K562 (cell line): ENCODE results near the gene RNU6-7. TPM values are rescaled to one million over a fixed set of nuclear protein-coding genes. Genes with fewer than 3 reads are reported as not detected.

Experiments used
- ATAC-seq: fragments of 200-7000 bp; cut with Tn5 transposase; 3 replicates; pipeline ENCODE4 v1.9.1; 2020; ENCODE audit warnings: moderate library complexity
- BruUV-seq: library from RNA; stranded (reverse); fragments of 400-500 nt; replicated peaks from 2 replicates; lab custom pipeline; 2021; lab: Mats Ljungman, UMichigan
- CTCF ChIA-PET: fragments of 300-600 bp; formaldehyde crosslinking; extraction: SDS; loops from one replicate; lab custom pipeline; 2021; ENCODE audit warnings: low intra/inter-chr PET ratio; lab: Yijun Ruan, JAX
- POLR2A ChIA-PET: fragments of 300-600, 350-650 bp; sonication (Branson Sonifier 250); formaldehyde crosslinking; extraction: SDS; loops from one replicate; lab custom pipeline; 2021; ENCODE audit warnings: antibody characterized with exemption, inconsistent platforms; lab: Yijun Ruan, JAX
- DNase-seq, 4 experiments: peaks; one replicate each; pipeline versions ENCODE4 v3.0.0 to v3.0.0-alpha.2; 2011 to 2018; ENCODE audit warnings: low spot score in 3 of 4, mixed read lengths in 3 of 4; ENCODE audit errors: extremely low read depth in 1 of 4
- FAIRE-seq: peaks from 2 replicates; lab custom pipeline; 2011; peaks lifted over from hg19 to GRCh38; lab: Jason Lieb, UNC
- H2AFZ ChIP-seq: 2 replicates; pipeline ENCODE4 v1.6.0; 2011; ENCODE audit warnings: low read depth, low read length, control low read depth, inconsistent platforms
- H3K27ac ChIP-seq: fragments of 200-600 bp; 3 replicates; pipeline ENCODE4 v1.8.0; 2011; ENCODE audit warnings: low read depth, mild to moderate bottlenecking, control low read depth, inconsistent platforms, low read length, moderate library complexity, mixed read lengths; ENCODE audit errors: extremely low read depth
- H3K27me3 ChIP-seq, 2 experiments: fragments of 300-600 bp in 1 of 2; 2 replicates in 1 of 2; 3 replicates in 1 of 2; pipeline versions ENCODE4 v1.6.0 to v1.8.0; 2011; ENCODE audit warnings: inconsistent platforms in 2 of 2, low read length in 2 of 2, mild to moderate bottlenecking in 1 of 2, mixed read lengths in 1 of 2, moderate library complexity in 1 of 2; ENCODE audit not compliant: control insufficient read depth in 2 of 2, insufficient read depth in 2 of 2
- H3K36me3 ChIP-seq: fragments of 300-600 bp; 3 replicates; pipeline ENCODE4 v1.8.0; 2011; ENCODE audit warnings: mild to moderate bottlenecking, low read length, inconsistent platforms; ENCODE audit not compliant: control insufficient read depth, insufficient read depth
- H3K4me1 ChIP-seq, 2 experiments: fragments of 200-600 bp in 1 of 2; replicated peaks in 1 of 2; 2 replicates in 1 of 2; 3 replicates in 1 of 2; pipeline versions ENCODE4 v1.5.1 to v1.8.0; 2011; ENCODE audit warnings: inconsistent platforms in 2 of 2, low read length in 2 of 2, mild to moderate bottlenecking in 1 of 2, mixed read lengths in 1 of 2, moderate library complexity in 1 of 2; ENCODE audit not compliant: control insufficient read depth in 2 of 2, insufficient read depth in 2 of 2
- H3K4me2 ChIP-seq: 2 replicates; pipeline ENCODE4 v1.6.1; 2011; ENCODE audit warnings: low read length, control low read depth, inconsistent platforms, mixed read lengths; ENCODE audit not compliant: insufficient read depth
- H3K4me3 ChIP-seq: fragments of 200-600 bp; sonication (generic), shearing (Covaris generic); 2 replicates; pipeline ENCODE4 v1.5.1; 2016; ENCODE audit warnings: control low read depth, inconsistent platforms
- H3K79me2 ChIP-seq: fragments of 200-600 bp; 3 replicates; pipeline ENCODE4 v1.8.0; 2011; ENCODE audit warnings: low read length, inconsistent platforms; ENCODE audit not compliant: control insufficient read depth, insufficient read depth
- H3K9ac ChIP-seq, 2 experiments: 2 replicates each; pipeline versions ENCODE4 v1.6.0 to v1.6.1; 2011; ENCODE audit warnings: low read depth in 2 of 2, low read length in 2 of 2, control low read depth in 1 of 2, inconsistent platforms in 1 of 2, mild to moderate bottlenecking in 1 of 2, mixed read lengths in 1 of 2; ENCODE audit not compliant: insufficient read depth in 1 of 2
- H3K9me1 ChIP-seq: one replicate; pipeline ENCODE4 v1.6.0; 2011; ENCODE audit warnings: inconsistent platforms, mild to moderate bottlenecking, low read length, moderate library complexity; ENCODE audit not compliant: control insufficient read depth, insufficient read depth
- H3K9me3 ChIP-seq: replicated peaks from 2 replicates; pipeline ENCODE4 v1.5.1; 2011; ENCODE audit warnings: low read depth, low read length, inconsistent platforms; ENCODE audit not compliant: control insufficient read depth, insufficient read depth
- H4K20me1 ChIP-seq: replicated peaks from 2 replicates; pipeline ENCODE4 v1.6.1; 2011; ENCODE audit warnings: low read length, inconsistent platforms, mixed read lengths; ENCODE audit not compliant: control insufficient read depth, insufficient read depth
- BHLHE40 ChIP-seq: IDR thresholded peaks from 2 replicates; pipeline ENCODE4 v1.6.1; 2011; ENCODE audit warnings: low read length, improper control_type of control experiment
- C11orf30 ChIP-seq: fragments of 450-650 bp; IDR thresholded peaks from 2 replicates; pipeline ENCODE4 v1.6.1; 2016; ENCODE audit warnings: low read depth, mild to moderate bottlenecking
- CBFA2T3 ChIP-seq: fragments of 450-650 bp; IDR thresholded peaks from 2 replicates; pipeline ENCODE4 v1.6.1; 2017
- EGR1 ChIP-seq: fragments of 450-650 bp; conservative IDR thresholded peaks from 2 replicates; pipeline ENCODE4 v1.6.1; 2017; ENCODE audit warnings: mild to moderate bottlenecking
- ELF2 ChIP-seq: fragments of 250-450 bp; sonication (Bioruptor Pico); IDR thresholded peaks from 2 replicates; pipeline ENCODE4 v1.5.0; 2021; ENCODE audit warnings: mild to moderate bottlenecking
- EZH2 ChIP-seq: IDR thresholded peaks from 2 replicates; pipeline ENCODE4 v1.6.1; 2012; ENCODE audit warnings: low read depth, mild to moderate bottlenecking, inconsistent platforms, low read length, borderline replicate concordance
- FOXK2 ChIP-seq, 2 experiments: fragments of 450-650 bp; IDR thresholded peaks in 1 of 2; conservative IDR thresholded peaks in 1 of 2; 2 replicates each; pipeline ENCODE4 v1.6.1; 2016; ENCODE audit warnings: low read depth in 2 of 2, mild to moderate bottlenecking in 1 of 2
- GTF2E2 ChIP-seq: fragments of 200-800 bp; sonication (Bioruptor generic); IDR thresholded peaks from 2 replicates; pipeline ENCODE4 v1.6.1; 2016; ENCODE audit warnings: missing genetic modification characterization, missing compliant biosample characterization
- KAT2B ChIP-seq: IDR thresholded peaks from one replicate; pipeline ENCODE4 v1.6.1; 2012; ENCODE audit warnings: low read depth, mild to moderate bottlenecking, control low read depth, inconsistent platforms, low read length, moderate library complexity
- MTA1 ChIP-seq: fragments of 450-650 bp; IDR thresholded peaks from 2 replicates; pipeline ENCODE4 v1.6.1; 2017; ENCODE audit warnings: borderline replicate concordance
- MTA3 ChIP-seq: fragments of 450-650 bp; formaldehyde crosslinking; IDR thresholded peaks from 2 replicates; pipeline ENCODE4 v1.6.1; 2017; ENCODE audit warnings: mild to moderate bottlenecking, borderline replicate concordance
- MYC ChIP-seq, 2 experiments: fragments of 250-450 bp in 1 of 2; sonication (Bioruptor Pico) in 1 of 2; IDR thresholded peaks; 2 replicates each; pipeline versions ENCODE4 v1.5.1 to v1.6.1; 2012 to 2021; ENCODE audit warnings: low read depth in 2 of 2, borderline replicate concordance in 1 of 2, improper control_type of control experiment in 1 of 2, low read length in 1 of 2, mild to moderate bottlenecking in 1 of 2, moderate library complexity in 1 of 2
- NR3C1 ChIP-seq: sonication (generic); formaldehyde crosslinking; IDR thresholded peaks from 2 replicates; pipeline ENCODE4 v1.8.1; 2022; ENCODE audit warnings: missing genetic modification reagents
- POU5F1 ChIP-seq: fragments of 150-350 bp; IDR thresholded peaks from 2 replicates; pipeline ENCODE4 v1.6.1; 2014; ENCODE audit warnings: borderline replicate concordance, low read length, low read depth, mild to moderate bottlenecking; ENCODE audit not compliant: partially characterized antibody
- RBM15 ChIP-seq: fragments of 200-400 bp; formaldehyde crosslinking; IDR thresholded peaks from 2 replicates; pipeline ENCODE4 v1.6.1; 2018; ENCODE audit warnings: mild to moderate bottlenecking, low read length, moderate library complexity; ENCODE audit not compliant: insufficient read depth
- SREBF1 ChIP-seq: fragments of 150-350 bp; IDR thresholded peaks from 2 replicates; pipeline ENCODE4 v1.6.1; 2014; ENCODE audit warnings: antibody characterized with exemption, low read depth, low read length, borderline replicate concordance
- SRSF7 ChIP-seq: fragments of 200-400 bp; formaldehyde crosslinking; optimal IDR thresholded peaks from 2 replicates; pipeline ENCODE3; 2017; ENCODE audit warnings: mild to moderate bottlenecking, low read depth, low read length
- TEAD4 ChIP-seq, 2 experiments: sonication (generic) in 1 of 2; formaldehyde crosslinking in 1 of 2; IDR thresholded peaks; 2 replicates each; pipeline versions ENCODE4 v1.6.1 to v1.8.0; 2012 to 2022; ENCODE audit warnings: borderline replicate concordance in 1 of 2, inconsistent platforms in 1 of 2, low read length in 1 of 2, mild to moderate bottlenecking in 1 of 2, missing genetic modification reagents in 1 of 2
- ZBED1 ChIP-seq: IDR thresholded peaks from 2 replicates; pipeline ENCODE4 v1.6.1; 2014
- ZNF324 ChIP-seq: fragments of 250-450 bp; sonication (Bioruptor Pico); IDR thresholded peaks from 2 replicates; pipeline ENCODE4 v1.4.0; 2020; ENCODE audit warnings: mild to moderate bottlenecking
- ZSCAN32 ChIP-seq: fragments of 450-650 bp; formaldehyde crosslinking; IDR thresholded peaks from 2 replicates; pipeline ENCODE4 v1.4.0; 2020; ENCODE audit warnings: mild to moderate bottlenecking, moderate library complexity
- WGBS: fragments of 100-300 bp; shearing (Covaris generic); methylation state at CpG from one replicate; pipeline ENCODE4 v1.1.6; 2016; ENCODE audit warnings: low coverage, mixed read lengths; ENCODE audit not compliant: insufficient coverage; ENCODE audit errors: missing lambda C conversion rate; 5-methylcytosine and 5-hydroxymethylcytosine counted together
- in situ Hi-C: fragments of 300-500 bp; cut with MboI; formaldehyde crosslinking; loops from 4 replicates; pipeline ENCODE4 v1.15.0; 2018; ENCODE audit warnings: inconsistent platforms, mixed read lengths
- intact Hi-C: fragments of 100-400 bp; cut with micrococcal nuclease; formaldehyde crosslinking; loops from 2 replicates; pipeline ENCODE4 v1.14.2; 2022
- polyA plus RNA-seq, 8 experiments: library from polyadenylated mRNA; depleted of rRNA in 4 of 8; stranded (reverse) in 5 of 8; unstranded in 3 of 8; fragments of >200 nt; fragmentation: Nextera tagmentation in 2 of 8; fragmentation: Illumina TruSeq in 1 of 8; extraction: Ambion mirVana in 2 of 8; extraction: Trizol in 1 of 8; gene quantifications; 2 replicates each; pipeline versions ENCODE4 v1.2.1 to v1.2.3, GENCODE V29; 2011 to 2014; ENCODE audit warnings: inconsistent platforms in 1 of 8, missing spikeins in 1 of 8
- total RNA-seq, 7 experiments: library from RNA; depleted of rRNA in 6 of 7; stranded (reverse); fragments of >200 nt in 6 of 7; fragmentation: Illumina TruSeq in 2 of 7; extraction: Trizol in 2 of 7; gene quantifications; 2 replicates each; pipeline versions ENCODE4 v1.2.1 to v1.2.3, GENCODE V29; 2011 to 2021; ENCODE audit warnings: low replicate concordance in 1 of 7
- TF ChIP-seq, protein P1 (sequence below): sonication (generic); formaldehyde crosslinking; IDR thresholded peaks from 2 replicates; pipeline ENCODE4 v1.8.0; 2022; ENCODE audit warnings: mild to moderate bottlenecking, missing genetic modification reagents
- TF ChIP-seq, protein P2 (sequence below): sonication (generic); formaldehyde crosslinking; IDR thresholded peaks from 2 replicates; pipeline ENCODE4 v1.8.0; 2022; ENCODE audit warnings: missing genetic modification reagents, mild to moderate bottlenecking, borderline replicate concordance

RNU6-7 gene
- total and polyA plus RNA-seq, 9 of the 15 experiments (the other 6 are each of a cell fraction or from before 2014, with no cell fraction given) = not detected

GRCh38 chr14:32249780-32250179 is 47.9 kb downstream of the RNU6-7 start (continued):
- TF ChIP-seq, protein P1, sequence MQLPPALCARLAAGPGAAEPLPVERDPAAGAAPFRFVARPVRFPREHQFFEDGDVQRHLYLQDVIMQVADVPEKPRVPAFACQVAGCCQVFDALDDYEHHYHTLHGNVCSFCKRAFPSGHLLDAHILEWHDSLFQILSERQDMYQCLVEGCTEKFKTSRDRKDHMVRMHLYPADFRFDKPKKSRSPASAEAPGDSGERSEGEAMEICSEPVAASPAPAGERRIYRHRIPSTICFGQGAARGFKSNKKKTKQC (CRISPR knock-in tag) = no peak
- TF ChIP-seq ZBED1 (no peak), SREBF1 (no peak), POU5F1 (no peak), BHLHE40 (no peak)

DNA sequence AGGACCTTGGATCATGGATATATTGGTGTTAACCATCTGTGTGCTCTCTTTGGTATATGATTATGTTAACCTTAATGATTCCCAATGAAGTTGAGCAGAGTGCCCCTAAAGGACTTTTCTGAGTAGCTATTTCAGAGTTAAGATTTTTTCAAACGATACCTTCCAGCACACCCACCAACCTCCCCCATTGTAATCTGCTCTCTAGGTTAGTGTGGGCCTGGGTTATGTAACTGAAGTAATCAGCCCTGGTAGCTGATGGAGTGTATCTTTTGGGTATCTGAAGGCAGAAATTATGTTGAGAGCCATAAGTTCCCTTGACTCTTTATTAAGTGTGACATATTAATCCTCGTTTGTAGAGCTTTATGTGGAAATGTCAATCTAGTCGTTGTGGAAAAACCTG is 48.8 kb downstream of the RNU6-7 start:
- POLR2A ChIA-PET = interaction anchor here (0.8 kb wide), 1 partner anchor 174 kb away, joined by 4 read pairs; the partner anchor contains the start of gene ARHGAP5
- Histone ChIP-seq H3K4me1 (no peaks in the 10 kb centered on the region), H3K9ac (no peak overlapping the region), H4K20me1 (no peaks in the 10 kb centered on the region), H3K4me3 (no peak overlapping the region), H3K36me3 (no peaks in the 10 kb centered on the region), H3K27ac (no peak overlapping the region), H2AFZ (no peak overlapping the region), H3K79me2 (no peaks in the 10 kb centered on the region), H3K9me3 (no peaks in the 10 kb centered on the region), H3K27me3 (no peaks in the 10 kb centered on the region), H3K9me1 (no peaks in the 10 kb centered on the region), H3K4me2 (no peak overlapping the region)
- BruUV-seq = no TSS peak
- CTCF ChIA-PET = interaction anchor here (0.6 to 2.0 kb wide), 2 partner anchors 219 to 317 kb away, joined by 6 to 15 read pairs; no protein-coding TSS in a partner anchor
- 23% methylated on average over 3 of the region's 3 CpGs for WGBS
- FAIRE-seq = no peak
- no peak for DNase-seq
- ATAC-seq = no peak
- in situ Hi-C loops = loop anchor here (5.0 to 25.0 kb wide), 2 partner anchors 318 to 738 kb away; no protein-coding TSS in a partner anchor
- intact Hi-C loops = loop anchor here (5.0 kb wide), 2 partner anchors 312 to 738 kb away; no protein-coding TSS in a partner anchor
- TF ChIP-seq EZH2 (no peak), RBM15 (no peak), MTA3 (no peak), MTA1 (no peak), EGR1 (no peak), C11orf30 (no peak), GTF2E2 (tag) (no peak), ELF2 (no peak), SRSF7 (no peak), ZNF324 (CRISPR knock-in tag) (no peak), CBFA2T3 (no peak), ZSCAN32 (CRISPR knock-in tag) (no peak), MYC (IDR thresholded peaks at IDR 0.05; ENCODE audit: low read depth, low read length) (no peak), MYC (CRISPR knock-in tag; IDR thresholded peaks at IDR 0.05; ENCODE audit: borderline replicate concordance, low read depth) (no peak), FOXK2 (conservative IDR thresholded peaks at IDR 0.05 in 1 of 2, IDR thresholded peaks at IDR 0.05 in 1 of 2; ENCODE audit: low read depth in 2 of 2) (no peak), TEAD4 (IDR thresholded peaks at IDR 0.05; ENCODE audit: low read length) (no peak), TEAD4 (CRISPR knock-in tag; IDR thresholded peaks at IDR 0.05; ENCODE audit: borderline replicate concordance) (no peak), NR3C1 (no peak), KAT2B (no peak)
- TF ChIP-seq, protein P2, sequence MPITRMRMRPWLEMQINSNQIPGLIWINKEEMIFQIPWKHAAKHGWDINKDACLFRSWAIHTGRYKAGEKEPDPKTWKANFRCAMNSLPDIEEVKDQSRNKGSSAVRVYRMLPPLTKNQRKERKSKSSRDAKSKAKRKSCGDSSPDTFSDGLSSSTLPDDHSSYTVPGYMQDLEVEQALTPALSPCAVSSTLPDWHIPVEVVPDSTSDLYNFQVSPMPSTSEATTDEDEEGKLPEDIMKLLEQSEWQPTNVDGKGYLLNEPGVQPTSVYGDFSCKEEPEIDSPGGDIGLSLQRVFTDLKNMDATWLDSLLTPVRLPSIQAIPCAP (CRISPR knock-in tag) = no peak
